Amygdala (tissue), 56 donors: ENCODE data around the gene IP6K2.
A peak's percentile ranks its signal among the peaks of the same experiment; 100 is the strongest.

Experiments used
- DNase-seq, 56 donors: peaks; one replicate each; lab custom pipeline; 2025; lab: John Stamatoyannopoulos, UW

The IP6K2 gene

GRCh38 chr3:48692551-48692950, 24.5 kb downstream of the IP6K2 start:
- peak in 6 of 56 donors; percentile 14 to 46 (median 22) for DNase-seq

- DNase-seq: no peak
Observed at GRCh38 chr3:48690846-48691458, 26.1 kb downstream of the IP6K2 start.

GRCh38 chr3:48689384-48689783, 27.6 kb downstream of the IP6K2 start:
- no peak for DNase-seq

GRCh38 chr3:48688737-48689075, 28.3 kb downstream of the IP6K2 start:
- no peak for DNase-seq

GRCh38 chr3:48688032-48688736, 28.8 kb downstream of the IP6K2 start:
- no peak for DNase-seq

GRCh38 chr3:48687220-48687678, 29.8 kb downstream of the IP6K2 start:
- no peak for DNase-seq

- DNase-seq: no peak
Observed at GRCh38 chr3:48686538-48687219, 30.3 kb downstream of the IP6K2 start.

GRCh38 chr3:48685603-48686511, 31.2 kb downstream of the IP6K2 start, which contains the start of gene NCKIPSD:
NCKIPSD (minus strand) TSS chr3:48685915; CDS start chr3:48685807, 108 bp downstream.
- DNase-seq: peak in 52 of 56 donors; percentile 27 to 91 (median 72)

GRCh38 chr3:48685293-48685602, 31.8 kb downstream of the IP6K2 start:
- DNase-seq: no peak

- peak in 5 of 56 donors; percentile 7 to 21 (median 17) for DNase-seq
Observed at GRCh38 chr3:48684480-48685143, 32.4 kb downstream of the IP6K2 start.

- DNase-seq: no peak
Observed at GRCh38 chr3:48684054-48684349, 33.0 kb downstream of the IP6K2 start.

GRCh38 chr3:48682786-48683185, 34.2 kb downstream of the IP6K2 start:
- DNase-seq: no peak

GRCh38 chr3:48681974-48682610, 34.9 kb downstream of the IP6K2 start:
- DNase-seq: no peak

GRCh38 chr3:48681541-48681880, 35.5 kb downstream of the IP6K2 start:
- no peak for DNase-seq

- DNase-seq: no peak
Observed at GRCh38 chr3:48680811-48681540, 36.0 kb downstream of the IP6K2 start.

GRCh38 chr3:48679411-48680391, 37.3 kb downstream of the IP6K2 start:
- DNase-seq: no peak

- DNase-seq: no peak
Observed at GRCh38 chr3:48678566-48679380, 38.2 kb downstream of the IP6K2 start.
